Measurements from ENCODE around the gene HAUS5. TPM values are rescaled to one million over a fixed set of nuclear protein-coding genes. Genes with fewer than 3 reads are reported as not detected.

Gene HAUS5
- total and polyA plus RNA-seq, 12 donors, result 5.2 to 38.2 (median 10.8) TPM

DNA sequence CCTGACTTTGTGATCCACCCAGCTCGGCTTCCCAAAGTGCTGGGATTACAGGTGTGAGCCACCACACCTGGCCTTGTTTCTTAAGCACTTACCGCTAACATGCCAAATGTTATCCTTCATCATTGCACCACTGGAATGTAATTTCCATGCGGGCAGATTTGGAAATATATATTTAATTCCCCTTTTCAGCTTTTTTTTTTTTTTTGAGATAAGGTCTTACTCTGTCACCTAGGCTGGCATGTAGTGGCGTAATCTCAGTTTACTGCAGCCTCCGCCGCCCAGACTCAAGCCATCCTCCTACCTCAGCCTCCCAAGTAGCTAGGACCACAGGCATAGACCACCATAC, 49.4 kb downstream of the HAUS5 start:
- H3K27ac ChIP-seq, result no peak overlapping the region
- H3K36me3 ChIP-seq (replicated peaks in 1 of 2), result peaks cover 0 to 36% of the 10 kb centered on the region in 2 donors
- TF ChIP-seq, protein P1, sequence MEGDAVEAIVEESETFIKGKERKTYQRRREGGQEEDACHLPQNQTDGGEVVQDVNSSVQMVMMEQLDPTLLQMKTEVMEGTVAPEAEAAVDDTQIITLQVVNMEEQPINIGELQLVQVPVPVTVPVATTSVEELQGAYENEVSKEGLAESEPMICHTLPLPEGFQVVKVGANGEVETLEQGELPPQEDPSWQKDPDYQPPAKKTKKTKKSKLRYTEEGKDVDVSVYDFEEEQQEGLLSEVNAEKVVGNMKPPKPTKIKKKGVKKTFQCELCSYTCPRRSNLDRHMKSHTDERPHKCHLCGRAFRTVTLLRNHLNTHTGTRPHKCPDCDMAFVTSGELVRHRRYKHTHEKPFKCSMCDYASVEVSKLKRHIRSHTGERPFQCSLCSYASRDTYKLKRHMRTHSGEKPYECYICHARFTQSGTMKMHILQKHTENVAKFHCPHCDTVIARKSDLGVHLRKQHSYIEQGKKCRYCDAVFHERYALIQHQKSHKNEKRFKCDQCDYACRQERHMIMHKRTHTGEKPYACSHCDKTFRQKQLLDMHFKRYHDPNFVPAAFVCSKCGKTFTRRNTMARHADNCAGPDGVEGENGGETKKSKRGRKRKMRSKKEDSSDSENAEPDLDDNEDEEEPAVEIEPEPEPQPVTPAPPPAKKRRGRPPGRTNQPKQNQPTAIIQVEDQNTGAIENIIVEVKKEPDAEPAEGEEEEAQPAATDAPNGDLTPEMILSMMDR (IDR thresholded peaks at IDR 0.05), result no peak
- TF ChIP-seq POLR2A (IDR thresholded peaks at IDR 0.05), result no peak
- no peak overlapping the region for H3K4me3 ChIP-seq
- no peaks in the 10 kb centered on the region for H3K9me3 ChIP-seq (replicated peaks in 1 of 3)
- 90 to 98% (median 97%) methylated on average over 6 of the region's 6 CpGs for WGBS, 4 donors
- no peaks in the 10 kb centered on the region for H3K27me3 ChIP-seq
- no peak for DNase-seq
- H3K4me1 ChIP-seq (replicated peaks in 1 of 2), result no peaks in the 10 kb centered on the region
- intact Hi-C loops (cut with DNase I), result no loop called here

DNA sequence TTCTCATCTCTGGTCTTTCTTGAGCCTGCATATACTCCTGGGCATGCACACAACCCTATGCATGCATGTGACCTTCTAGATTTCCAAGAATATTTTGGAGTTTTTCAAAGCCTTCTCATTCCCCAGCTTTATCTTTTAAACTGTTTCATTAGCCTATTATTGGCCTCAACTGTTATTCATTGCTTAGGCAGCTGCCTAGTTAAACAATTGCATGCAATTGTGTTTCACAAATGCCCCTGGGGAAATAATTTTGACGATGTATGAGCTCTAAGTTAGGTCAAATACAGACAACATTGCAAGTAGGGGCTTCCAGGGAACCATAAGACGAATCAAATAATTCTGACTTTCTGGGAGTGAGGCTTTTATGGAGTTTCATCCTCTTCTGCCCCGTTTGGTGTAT, 51.4 kb downstream of the HAUS5 start:
- 76 to 85% (median 81%) methylated on average over 3 of the region's 3 CpGs for WGBS, 4 donors
- Histone ChIP-seq H3K27ac (no peak overlapping the region), H3K4me3 (no peak overlapping the region), H3K36me3 (replicated peaks in 1 of 2) (peaks cover 0 to 17% of the 10 kb centered on the region in 2 donors), H3K9me3 (replicated peaks in 1 of 3) (no peaks in the 10 kb centered on the region), H3K27me3 (no peaks in the 10 kb centered on the region), H3K4me1 (replicated peaks in 1 of 2) (no peaks in the 10 kb centered on the region)
- no peak for DNase-seq
- intact Hi-C loops (cut with DNase I), result no loop called here
- TF ChIP-seq POLR2A (IDR thresholded peaks at IDR 0.05), result no peak
- TF ChIP-seq, protein P1 (IDR thresholded peaks at IDR 0.05), result no peak

DNA sequence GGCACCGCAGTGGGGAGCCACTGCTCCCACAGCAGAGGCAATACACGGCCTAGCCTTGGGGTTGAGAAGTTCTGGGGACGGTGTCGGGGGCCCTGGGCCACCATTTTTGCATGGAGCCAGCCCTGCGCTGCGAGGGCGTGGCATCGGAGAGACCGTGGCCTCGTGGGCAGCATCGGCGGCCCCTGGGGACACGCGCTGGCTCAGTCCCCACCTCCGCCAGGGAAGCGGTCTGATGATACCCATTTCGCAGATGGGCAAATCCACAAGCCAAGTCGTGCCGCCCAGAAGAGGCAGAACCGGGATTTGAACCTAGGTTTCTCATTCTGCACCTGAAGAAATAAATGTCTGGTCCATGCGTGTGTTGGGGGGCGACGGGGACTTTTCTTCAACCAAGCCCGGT, 52.6 kb downstream of the HAUS5 start:
- peaks cover 0 to 7% of the 10 kb centered on the region in 2 donors for H3K36me3 ChIP-seq (replicated peaks in 1 of 2)
- no peaks in the 10 kb centered on the region for H3K4me1 ChIP-seq (replicated peaks in 1 of 2)
- TF ChIP-seq POLR2A (IDR thresholded peaks at IDR 0.05), result no peak
- TF ChIP-seq, protein P1 (IDR thresholded peaks at IDR 0.05), result no peak
- 92 to 96% (median 95%) methylated on average over 9 to 24 of the region's 24 CpGs for WGBS, 4 donors
- intact Hi-C loops (cut with DNase I), result no loop called here
- DNase-seq, result no peak
- no peak overlapping the region for H3K4me3 ChIP-seq
- H3K27ac ChIP-seq, result no peak overlapping the region
- H3K27me3 ChIP-seq, result no peaks in the 10 kb centered on the region
- H3K9me3 ChIP-seq (replicated peaks in 1 of 3), result no peaks in the 10 kb centered on the region

DNA sequence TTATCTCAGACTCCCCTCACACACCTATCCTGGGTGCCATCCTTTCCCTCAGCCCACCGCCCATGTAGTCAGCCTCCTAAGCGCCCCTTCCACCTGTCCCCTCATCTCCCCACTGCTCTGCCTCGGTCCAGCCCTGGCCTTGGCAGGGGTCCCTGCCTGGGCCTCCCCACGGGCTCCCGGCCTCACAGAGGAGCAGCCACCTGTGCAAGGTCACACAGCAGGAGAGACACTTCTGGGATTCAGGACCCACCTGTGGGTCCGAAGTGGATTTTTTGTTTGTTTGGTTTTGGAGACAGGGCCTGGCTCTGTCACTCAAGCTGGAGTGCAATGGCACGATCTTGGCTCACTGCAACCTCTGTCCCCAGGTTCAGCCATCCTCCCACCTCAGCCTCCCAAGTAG, 53.1 kb downstream of the HAUS5 start:
- DNase-seq, result no peak
- no peak for TF ChIP-seq POLR2A (IDR thresholded peaks at IDR 0.05)
- TF ChIP-seq, protein P1 (IDR thresholded peaks at IDR 0.05), result no peak
- no peaks in the 10 kb centered on the region for H3K9me3 ChIP-seq (replicated peaks in 1 of 3)
- WGBS, 4 donors, result 72 to 85% (median 80%) methylated on average over 3 to 7 of the region's 7 CpGs
- peaks cover 0 to 3% of the 10 kb centered on the region in 2 donors for H3K36me3 ChIP-seq (replicated peaks in 1 of 2)
- no peak overlapping the region for H3K4me3 ChIP-seq
- intact Hi-C loops (cut with DNase I), result no loop called here
- H3K4me1 ChIP-seq (replicated peaks in 1 of 2), result no peaks in the 10 kb centered on the region
- H3K27ac ChIP-seq, result no peak overlapping the region
- H3K27me3 ChIP-seq, result no peaks in the 10 kb centered on the region
